IMR-90 (cell line): ENCODE measurements around the gene FCRLA. TPM values are rescaled to one million over a fixed set of nuclear protein-coding genes. Genes with fewer than 3 reads are reported as not detected.

Experiments
- ATAC-seq: fragments of 200-7000 bp; cut with Tn5 transposase; 2 replicates; pipeline ENCODE4 v1.9.1; 2020; ENCODE audit warnings: low read depth, mild to moderate bottlenecking, moderate library complexity
- BruUV-seq: library from RNA; stranded (reverse); fragments of 400-500 nt; replicated peaks from 2 replicates; lab custom pipeline; 2021; lab: Mats Ljungman, UMichigan
- CTCF ChIA-PET: fragments of 300-600 bp; formaldehyde crosslinking; extraction: SDS; loops from one replicate; lab custom pipeline; 2021; ENCODE audit warnings: antibody characterized with exemption; lab: Yijun Ruan, JAX
- POLR2A ChIA-PET: fragments of 300-600 bp; sonication (Branson Sonifier 250); formaldehyde crosslinking; loops from one replicate; lab custom pipeline; 2022; ENCODE audit warnings: antibody characterized with exemption; ENCODE audit not compliant: unreplicated experiment; lab: Charles Lee
- DNase-seq: peaks from one replicate; pipeline ENCODE4 v3.0.0; 2013
- H2AFZ ChIP-seq: replicated peaks from 2 replicates; pipeline ENCODE3; 2013; ENCODE audit warnings: low read length, mild to moderate bottlenecking; ENCODE audit not compliant: poor library complexity
- H2AK5ac ChIP-seq: 2 replicates; pipeline ENCODE4 v1.6.1; 2013; ENCODE audit warnings: low read depth, low read length, inconsistent platforms
- H2AK9ac ChIP-seq: replicated peaks from 2 replicates; pipeline ENCODE3; 2013; ENCODE audit warnings: mild to moderate bottlenecking, low read depth, low read length, moderate library complexity; ENCODE audit not compliant: poor library complexity
- H2BK120ac ChIP-seq: 2 replicates; pipeline ENCODE4 v1.6.1; 2013; ENCODE audit warnings: low read depth, low read length, inconsistent platforms
- H2BK15ac ChIP-seq: 3 replicates; pipeline ENCODE4 v1.6.1; 2013; ENCODE audit warnings: low read depth, low read length, inconsistent platforms
- H2BK20ac ChIP-seq: 2 replicates; pipeline ENCODE4 v1.6.1; 2013; ENCODE audit warnings: low read depth, mild to moderate bottlenecking, inconsistent platforms, low read length, moderate library complexity
- H2BK5ac ChIP-seq: 2 replicates; pipeline ENCODE4 v1.6.1; 2013; ENCODE audit warnings: mild to moderate bottlenecking, low read depth, low read length, inconsistent platforms; ENCODE audit not compliant: poor library complexity, severe bottlenecking
- H3K14ac ChIP-seq: replicated peaks from 2 replicates; pipeline ENCODE4 v1.6.1; 2013; ENCODE audit warnings: low read depth, low read length, inconsistent platforms
- H3K18ac ChIP-seq: 2 replicates; pipeline ENCODE4 v1.6.1; 2013; ENCODE audit warnings: low read depth, low read length, control low read depth
- H3K23ac ChIP-seq: 2 replicates; pipeline ENCODE4 v1.6.1; 2013; ENCODE audit warnings: low read depth, low read length, inconsistent platforms
- H3K27ac ChIP-seq: 2 replicates; pipeline ENCODE4 v1.5.1; 2013; ENCODE audit warnings: mild to moderate bottlenecking, control low read depth, low read length; ENCODE audit not compliant: insufficient read depth
- H3K27me3 ChIP-seq: 2 replicates; pipeline ENCODE4 v1.6.1; 2013; ENCODE audit warnings: low read length; ENCODE audit not compliant: control insufficient read depth, insufficient read depth
- H3K36me3 ChIP-seq: 2 replicates; pipeline ENCODE4 v1.6.1; 2013; ENCODE audit warnings: low read length, mixed read lengths; ENCODE audit not compliant: control insufficient read depth, insufficient read depth
- H3K4ac ChIP-seq: 2 replicates; pipeline ENCODE4 v1.6.1; 2013; ENCODE audit warnings: low read depth, low read length, inconsistent platforms
- H3K4me1 ChIP-seq: 2 replicates; pipeline ENCODE4 v1.6.1; 2013; ENCODE audit warnings: low read length, mixed read lengths; ENCODE audit not compliant: control insufficient read depth, insufficient read depth
- H3K4me2 ChIP-seq: 2 replicates; pipeline ENCODE4 v1.6.1; 2013; ENCODE audit warnings: low read depth, mild to moderate bottlenecking, control low read depth, low read length, moderate library complexity
- H3K4me3 ChIP-seq: 2 replicates; pipeline ENCODE4 v1.5.1; 2013; ENCODE audit warnings: low read depth, mild to moderate bottlenecking, control low read depth, low read length, moderate library complexity; ENCODE audit not compliant: insufficient read depth
- H3K56ac ChIP-seq: 2 replicates; pipeline ENCODE4 v1.6.1; 2013; ENCODE audit warnings: low read length, inconsistent platforms; ENCODE audit not compliant: insufficient read depth; ENCODE audit errors: extremely low read depth
- H3K79me1 ChIP-seq, 2 experiments: 2 replicates each; pipeline ENCODE4 v1.6.1; 2013; ENCODE audit warnings: low read length in 2 of 2, inconsistent platforms in 1 of 2, low read depth in 1 of 2
- H3K9ac ChIP-seq: 2 replicates; pipeline ENCODE4 v1.6.1; 2013; ENCODE audit warnings: low read depth, low read length, control low read depth
- H3K9me1 ChIP-seq: 2 replicates; pipeline ENCODE4 v1.6.1; 2013; ENCODE audit warnings: low read length, inconsistent platforms; ENCODE audit not compliant: insufficient read depth
- H3K9me3 ChIP-seq: 2 replicates; pipeline ENCODE4 v1.6.1; 2013; ENCODE audit warnings: low read length; ENCODE audit not compliant: control insufficient read depth, insufficient read depth
- H4K20me1 ChIP-seq: 2 replicates; pipeline ENCODE4 v1.6.1; 2013; ENCODE audit warnings: low read length, inconsistent platforms; ENCODE audit not compliant: insufficient read depth
- H4K5ac ChIP-seq: 2 replicates; pipeline ENCODE4 v1.6.1; 2013; ENCODE audit warnings: mild to moderate bottlenecking, low read depth, low read length, control low read depth
- H4K8ac ChIP-seq, 2 experiments: 2 replicates each; pipeline ENCODE4 v1.6.1; 2013; ENCODE audit warnings: low read depth in 2 of 2, low read length in 2 of 2, control low read depth in 1 of 2, inconsistent platforms in 1 of 2
- H4K91ac ChIP-seq: 2 replicates; pipeline ENCODE4 v1.6.1; 2013; ENCODE audit warnings: low read depth, low read length, inconsistent platforms; ENCODE audit not compliant: insufficient read depth
- BHLHE40 ChIP-seq: fragments of 150-350 bp; IDR thresholded peaks from 2 replicates; pipeline ENCODE4 v1.6.1; 2016; ENCODE audit warnings: mild to moderate bottlenecking, low read depth, low read length
- CHD1 ChIP-seq: IDR thresholded peaks from 2 replicates; pipeline ENCODE4 v1.6.1; 2012; ENCODE audit warnings: low read depth, low read length, improper control_type of control experiment
- MAZ ChIP-seq: IDR thresholded peaks from 2 replicates; pipeline ENCODE4 v1.6.1; 2012; ENCODE audit warnings: low read depth, mild to moderate bottlenecking, low read length, improper control_type of control experiment, moderate library complexity, borderline replicate concordance
- MXI1 ChIP-seq: IDR thresholded peaks from 2 replicates; pipeline ENCODE4 v1.6.1; 2012; ENCODE audit warnings: low read depth, mild to moderate bottlenecking, low read length, moderate library complexity, borderline replicate concordance
- WGBS, 2 experiments: methylation state at CpG; one replicate each; pipeline versions ENCODE4 v1.1.5 to v1.1.7; 2013; ENCODE audit warnings: missing lambda C conversion rate in 2 of 2; ENCODE audit not compliant: insufficient read length in 1 of 2; ENCODE audit errors: extremely low coverage in 2 of 2; 5-methylcytosine and 5-hydroxymethylcytosine counted together
- dilution Hi-C: fragments of 300-500 bp; cut with HindIII; formaldehyde crosslinking; loops from one replicate; pipeline ENCODE4 v1.14.3; 2018; ENCODE audit warnings: low sequenced_read_pairs; ENCODE audit not compliant: unreplicated experiment
- in situ Hi-C: fragments of 300-500 bp; cut with MboI; formaldehyde crosslinking; loops from 3 replicates; pipeline ENCODE4 v1.14.3; 2019; ENCODE audit warnings: low sequenced_read_pairs, inconsistent platforms, mixed read lengths
- intact Hi-C: fragments of 100-400 bp; cut with micrococcal nuclease; formaldehyde crosslinking; loops from 2 replicates; pipeline ENCODE4 v1.10.0; 2022
- polyA plus RNA-seq, 3 experiments: library from polyadenylated mRNA; depleted of rRNA; stranded (reverse); fragments of >200 nt; gene quantifications; 2 replicates each; pipeline ENCODE4 v1.2.3, GENCODE V29; 2012; ENCODE audit warnings: low replicate concordance in 1 of 3
- total RNA-seq: library from RNA; depleted of rRNA; stranded (reverse); fragments of >200 nt; gene quantifications from 2 replicates; pipeline ENCODE4 v1.2.3, GENCODE V29; 2012
- TF ChIP-seq, protein P1 (sequence below): fragments of 150-350 bp; IDR thresholded peaks from 2 replicates; pipeline ENCODE4 v1.6.1; 2016; ENCODE audit warnings: low read depth, mild to moderate bottlenecking, low read length, moderate library complexity, borderline replicate concordance
- TF ChIP-seq, protein P2 (sequence below): conservative IDR thresholded peaks from 2 replicates; pipeline ENCODE4 v1.5.1; 2012; ENCODE audit warnings: mild to moderate bottlenecking, low read depth, low read length, improper control_type of control experiment

The FCRLA gene
- total and polyA plus RNA-seq, 2 of the 4 experiments (the other 2 are of a cell fraction) = 0.36 TPM

DNA sequence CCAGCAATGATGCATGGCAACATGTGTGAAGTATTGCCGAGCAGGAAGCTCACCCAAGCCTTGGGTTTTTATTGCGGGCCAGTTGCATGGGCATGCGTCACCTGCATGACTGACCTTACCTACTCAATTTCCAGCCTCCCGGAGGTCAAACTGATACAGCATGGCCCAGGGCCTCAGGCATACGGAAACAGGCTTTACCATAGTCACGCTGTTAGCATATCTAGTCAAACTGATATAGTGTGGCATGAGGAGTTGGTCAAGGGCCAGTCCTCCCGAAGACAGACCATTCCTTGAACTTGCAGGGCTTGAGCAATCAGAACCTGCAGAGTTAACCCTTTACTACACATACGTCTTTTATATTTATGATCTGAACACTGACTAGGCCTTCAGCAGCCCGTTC, 36.2 kb downstream of the FCRLA start:
- no peak overlapping the region for H3K4me3 ChIP-seq
- no peak overlapping the region for H2BK120ac ChIP-seq
- H2AK9ac ChIP-seq = no peak overlapping the region
- no peaks in the 10 kb centered on the region for H3K27me3 ChIP-seq
- H4K91ac ChIP-seq = no peak overlapping the region
- intact Hi-C loops = no loop called here
- no peak overlapping the region for H2AK5ac ChIP-seq
- TF ChIP-seq, protein P1, sequence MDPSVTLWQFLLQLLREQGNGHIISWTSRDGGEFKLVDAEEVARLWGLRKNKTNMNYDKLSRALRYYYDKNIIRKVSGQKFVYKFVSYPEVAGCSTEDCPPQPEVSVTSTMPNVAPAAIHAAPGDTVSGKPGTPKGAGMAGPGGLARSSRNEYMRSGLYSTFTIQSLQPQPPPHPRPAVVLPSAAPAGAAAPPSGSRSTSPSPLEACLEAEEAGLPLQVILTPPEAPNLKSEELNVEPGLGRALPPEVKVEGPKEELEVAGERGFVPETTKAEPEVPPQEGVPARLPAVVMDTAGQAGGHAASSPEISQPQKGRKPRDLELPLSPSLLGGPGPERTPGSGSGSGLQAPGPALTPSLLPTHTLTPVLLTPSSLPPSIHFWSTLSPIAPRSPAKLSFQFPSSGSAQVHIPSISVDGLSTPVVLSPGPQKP = no peak
- TF ChIP-seq BHLHE40 (no peak), MAZ (no peak), MXI1 (no peak), CHD1 (no peak)
- TF ChIP-seq, protein P2, sequence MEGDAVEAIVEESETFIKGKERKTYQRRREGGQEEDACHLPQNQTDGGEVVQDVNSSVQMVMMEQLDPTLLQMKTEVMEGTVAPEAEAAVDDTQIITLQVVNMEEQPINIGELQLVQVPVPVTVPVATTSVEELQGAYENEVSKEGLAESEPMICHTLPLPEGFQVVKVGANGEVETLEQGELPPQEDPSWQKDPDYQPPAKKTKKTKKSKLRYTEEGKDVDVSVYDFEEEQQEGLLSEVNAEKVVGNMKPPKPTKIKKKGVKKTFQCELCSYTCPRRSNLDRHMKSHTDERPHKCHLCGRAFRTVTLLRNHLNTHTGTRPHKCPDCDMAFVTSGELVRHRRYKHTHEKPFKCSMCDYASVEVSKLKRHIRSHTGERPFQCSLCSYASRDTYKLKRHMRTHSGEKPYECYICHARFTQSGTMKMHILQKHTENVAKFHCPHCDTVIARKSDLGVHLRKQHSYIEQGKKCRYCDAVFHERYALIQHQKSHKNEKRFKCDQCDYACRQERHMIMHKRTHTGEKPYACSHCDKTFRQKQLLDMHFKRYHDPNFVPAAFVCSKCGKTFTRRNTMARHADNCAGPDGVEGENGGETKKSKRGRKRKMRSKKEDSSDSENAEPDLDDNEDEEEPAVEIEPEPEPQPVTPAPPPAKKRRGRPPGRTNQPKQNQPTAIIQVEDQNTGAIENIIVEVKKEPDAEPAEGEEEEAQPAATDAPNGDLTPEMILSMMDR = no peak
- H3K9ac ChIP-seq = no peak overlapping the region
- no peak overlapping the region for H3K23ac ChIP-seq
- no peak overlapping the region for H2AFZ ChIP-seq
- H2BK15ac ChIP-seq = no peak overlapping the region
- no peaks in the 10 kb centered on the region for H3K36me3 ChIP-seq
- H3K14ac ChIP-seq = no peak overlapping the region
- no peaks in the 10 kb centered on the region for H4K20me1 ChIP-seq
- H3K27ac ChIP-seq = no peak overlapping the region
- H2BK5ac ChIP-seq = no peak overlapping the region
- no peak overlapping the region for H4K5ac ChIP-seq
- no TSS peak for BruUV-seq
- H3K4ac ChIP-seq = no peak overlapping the region
- ChIA-PET CTCF (no interaction called here), POLR2A (no interaction called here)
- H3K56ac ChIP-seq = no peak overlapping the region
- no peak overlapping the region for H2BK20ac ChIP-seq
- no peaks in the 10 kb centered on the region for H3K9me3 ChIP-seq
- peaks cover 2% of the 10 kb centered on the region for H3K4me1 ChIP-seq
- dilution Hi-C loops = no loop called here
- in situ Hi-C loops = loop anchor here (10.0 to 25.0 kb wide), 3 partner anchors 106 to 528 kb away; partner anchors contain the start of genes FCER1G and FCGR3B
- H3K79me1 ChIP-seq = peaks cover 0 to under 1% of the 10 kb centered on the region in 2 experiments; a peak in 1 of 4 replicates
- no peaks in the 10 kb centered on the region for H3K9me1 ChIP-seq
- 100% methylated on average over 2 of the region's 9 CpGs; no CpG with 5 or more reads in 1 of the 2 experiments for WGBS, 2 experiments
- H3K4me2 ChIP-seq = no peak overlapping the region
- DNase-seq (no peak), ATAC-seq (no peak)
- no peak overlapping the region for H4K8ac ChIP-seq
- H3K18ac ChIP-seq = no peak overlapping the region
